Measurements from ENCODE around the gene LRRC56. TPM values are rescaled to one million over a fixed set of nuclear protein-coding genes. Genes with fewer than 3 reads are reported as not detected.

Gene LRRC56
- total RNA-seq, 3 donors from 2014 or later, result 0.16 to 1.6 (median 1.3) TPM

GRCh38 chr11:575313-575995 is 38.1 kb downstream of the LRRC56 start:
- DNase-seq (ENCODE audit: low spot score in 2 of 2), result no peak
- Histone ChIP-seq H3K4me3 (peak overlapping the region; percentile 49 to 96 (median 86)), H3K27me3 (no peaks in the 10 kb centered on the region), H3K27ac (peak overlapping the region; percentile 7 to 48), H3K36me3 (no peaks in the 10 kb centered on the region), H3K9me3 (no peaks in the 10 kb centered on the region), H3K4me1 (peaks cover 11 to 38% of the 10 kb centered on the region in 2 donors)
- TF ChIP-seq POLR2AphosphoS5 (IDR thresholded peaks at IDR 0.05) (peak in 2 of 3 donors; percentile 27 to 40), CTCF (IDR thresholded peaks at IDR 0.05) (no peak)
- intact Hi-C loops (cut with DNase I; ENCODE audit: low total_unique reads), result no loop called here

DNA sequence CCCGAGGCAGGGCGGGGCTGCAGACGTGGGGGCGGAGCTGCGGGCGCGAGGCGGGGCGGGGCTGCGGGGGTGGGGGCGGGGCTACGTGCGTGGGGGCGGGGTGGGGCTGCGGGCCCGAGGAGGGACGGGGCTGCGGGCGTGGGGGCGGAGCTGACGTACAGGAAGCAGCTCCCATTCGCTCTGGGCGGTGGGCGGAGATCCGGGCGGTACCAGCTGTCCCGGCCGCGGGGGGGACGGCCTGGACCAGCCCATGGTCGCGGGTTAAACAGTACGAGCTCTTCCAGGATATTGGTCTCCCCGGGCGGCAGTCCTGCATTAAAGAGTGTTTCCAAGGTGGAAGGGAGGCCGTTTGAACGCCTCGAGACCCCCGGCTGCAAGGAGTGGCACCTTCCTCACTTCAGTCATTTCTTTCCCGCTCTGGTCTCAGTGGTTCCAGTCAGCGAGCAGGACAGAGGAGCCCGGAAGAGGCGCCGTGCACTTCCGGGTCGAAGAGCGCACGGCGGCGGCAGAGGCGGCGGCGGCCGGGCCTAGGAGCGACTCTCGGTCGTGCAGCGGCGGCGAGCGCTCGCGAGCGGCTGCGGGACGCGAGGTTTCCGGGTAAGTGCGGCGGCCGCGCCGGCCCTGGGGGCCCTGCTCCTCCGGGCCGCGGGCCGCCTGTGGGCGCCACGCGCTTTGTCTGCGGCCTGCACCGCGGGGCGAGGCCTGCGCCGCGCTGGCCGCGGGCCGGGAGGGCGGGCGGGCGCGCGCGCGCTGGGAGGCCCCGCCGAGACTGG is 38.9 kb downstream of the LRRC56 start, which contains the start of gene PHRF1:
Gene PHRF1, plus strand, starts transcription at position 475 of the 773 bp plus-strand sequence. CDS start 5,043 bp downstream, outside the sequence.
- intact Hi-C loops (cut with DNase I; ENCODE audit: low total_unique reads), result no loop called here
- peaks cover 11 to 38% of the 10 kb centered on the region in 2 donors for H3K4me1 ChIP-seq

DNA sequence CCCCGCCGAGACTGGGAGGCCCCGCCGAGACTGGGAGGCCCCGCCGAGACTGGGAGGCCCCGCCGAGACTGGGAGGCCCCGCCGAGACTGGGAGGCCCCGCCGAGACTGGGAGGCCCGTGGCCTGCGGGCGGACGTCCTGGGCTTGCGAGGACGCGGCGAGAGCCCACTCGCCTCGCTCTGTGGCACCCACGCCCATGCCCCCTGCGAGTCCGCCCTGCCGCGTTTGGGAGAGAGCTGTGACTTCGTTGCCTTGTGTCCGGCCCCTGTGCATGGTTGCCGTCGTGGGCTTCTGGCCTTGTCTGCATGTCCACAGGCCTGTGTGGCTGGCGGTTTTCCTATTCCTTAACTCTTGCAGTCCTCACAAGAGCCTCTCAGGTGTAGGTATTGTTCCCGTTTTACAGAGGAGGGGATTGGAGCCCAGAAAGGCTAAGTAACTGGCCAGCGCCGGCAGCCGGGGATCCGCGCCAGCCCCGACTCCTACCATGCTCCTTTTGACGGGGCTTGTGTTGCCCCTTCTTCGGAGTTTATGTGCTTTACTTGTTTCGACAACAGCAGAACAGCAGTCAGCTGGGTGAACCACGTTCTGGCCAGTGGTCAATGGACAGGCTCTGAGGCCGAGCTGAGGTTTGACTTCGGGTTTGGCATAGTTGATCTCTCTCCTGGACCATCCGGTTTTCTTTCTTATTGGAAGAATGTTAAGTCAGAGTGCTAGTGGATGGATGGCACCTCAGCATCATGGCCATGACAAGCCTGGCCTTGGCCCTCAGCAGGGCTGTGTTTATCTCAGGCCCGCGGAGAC is 39.7 kb downstream of the LRRC56 start:
- no peaks in the 10 kb centered on the region for H3K36me3 ChIP-seq
- TF ChIP-seq POLR2A (IDR thresholded peaks at IDR 0.05), result no peak
- TF ChIP-seq CTCF (IDR thresholded peaks at IDR 0.05), result no peak
- no peak for TF ChIP-seq POLR2AphosphoS5 (IDR thresholded peaks at IDR 0.05)
- peak overlapping the region; percentile 86 to 96 (median 91) for H3K4me3 ChIP-seq
- H3K4me1 ChIP-seq, result peaks cover 11 to 38% of the 10 kb centered on the region in 2 donors
- no peak for DNase-seq (ENCODE audit: low spot score in 2 of 2)
- H3K9me3 ChIP-seq, result no peaks in the 10 kb centered on the region
- H3K27me3 ChIP-seq, result no peaks in the 10 kb centered on the region
- peak overlapping the region; percentile 48 to 90 for H3K27ac ChIP-seq
- intact Hi-C loops (cut with DNase I; ENCODE audit: low total_unique reads), result no loop called here

More for the DNA sequence above, 38.9 kb downstream of the LRRC56 start, which contains the start of gene PHRF1:
- no peaks in the 10 kb centered on the region for H3K9me3 ChIP-seq
- peak; percentile 83 to 97 (median 89) for TF ChIP-seq POLR2AphosphoS5 (IDR thresholded peaks at IDR 0.05)
- no peak for TF ChIP-seq POLR2A (IDR thresholded peaks at IDR 0.05)
- TF ChIP-seq CTCF (IDR thresholded peaks at IDR 0.05), result peak; percentile 13 to 32 (median 22)
- no peaks in the 10 kb centered on the region for H3K27me3 ChIP-seq
- no peaks in the 10 kb centered on the region for H3K36me3 ChIP-seq
- peak; percentile 96 to 97 for DNase-seq (ENCODE audit: low spot score in 2 of 2)
- H3K4me3 ChIP-seq, result peak within 1 kb of the TSS; percentile 86 to 96 (median 91)
- peak within 1 kb of the TSS; percentile 90 to 94 for H3K27ac ChIP-seq

- no peak for DNase-seq (ENCODE audit: low spot score in 2 of 2)
- no peak for TF ChIP-seq CTCF (IDR thresholded peaks at IDR 0.05)
- TF ChIP-seq POLR2A (IDR thresholded peaks at IDR 0.05), result no peak
- TF ChIP-seq POLR2AphosphoS5 (IDR thresholded peaks at IDR 0.05), result no peak
- H3K27ac ChIP-seq, result no peak overlapping the region
- H3K4me1 ChIP-seq, result peaks cover 11 to 38% of the 10 kb centered on the region in 2 donors
- no peaks in the 10 kb centered on the region for H3K27me3 ChIP-seq
- no peaks in the 10 kb centered on the region for H3K9me3 ChIP-seq
- peak overlapping the region; percentile 86 to 96 (median 91) for H3K4me3 ChIP-seq
- intact Hi-C loops (cut with DNase I; ENCODE audit: low total_unique reads), result no loop called here
- no peaks in the 10 kb centered on the region for H3K36me3 ChIP-seq
Measured at GRCh38 chr11:577611-577894, 40.2 kb downstream of the LRRC56 start.

All from breast epithelium (tissue), 4 donors.